ENCODE results near the gene CLEC5A.
"Not testable (repeated sequence)": the region's sequence is repeated elsewhere in the genome, so short reads cannot be mapped to it uniquely, and the experiment has no call there.

Gene CLEC5A

GRCh38 chr7:141928146-141928844, 18.5 kb downstream of the CLEC5A start:
- TF ChIP-seq, protein P1, sequence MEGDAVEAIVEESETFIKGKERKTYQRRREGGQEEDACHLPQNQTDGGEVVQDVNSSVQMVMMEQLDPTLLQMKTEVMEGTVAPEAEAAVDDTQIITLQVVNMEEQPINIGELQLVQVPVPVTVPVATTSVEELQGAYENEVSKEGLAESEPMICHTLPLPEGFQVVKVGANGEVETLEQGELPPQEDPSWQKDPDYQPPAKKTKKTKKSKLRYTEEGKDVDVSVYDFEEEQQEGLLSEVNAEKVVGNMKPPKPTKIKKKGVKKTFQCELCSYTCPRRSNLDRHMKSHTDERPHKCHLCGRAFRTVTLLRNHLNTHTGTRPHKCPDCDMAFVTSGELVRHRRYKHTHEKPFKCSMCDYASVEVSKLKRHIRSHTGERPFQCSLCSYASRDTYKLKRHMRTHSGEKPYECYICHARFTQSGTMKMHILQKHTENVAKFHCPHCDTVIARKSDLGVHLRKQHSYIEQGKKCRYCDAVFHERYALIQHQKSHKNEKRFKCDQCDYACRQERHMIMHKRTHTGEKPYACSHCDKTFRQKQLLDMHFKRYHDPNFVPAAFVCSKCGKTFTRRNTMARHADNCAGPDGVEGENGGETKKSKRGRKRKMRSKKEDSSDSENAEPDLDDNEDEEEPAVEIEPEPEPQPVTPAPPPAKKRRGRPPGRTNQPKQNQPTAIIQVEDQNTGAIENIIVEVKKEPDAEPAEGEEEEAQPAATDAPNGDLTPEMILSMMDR (IDR thresholded peaks at IDR 0.05; ENCODE audit: low read depth, low read length): no peak
- no peak for DNase-seq (ENCODE audit: extremely low read depth, low read depth)

DNA sequence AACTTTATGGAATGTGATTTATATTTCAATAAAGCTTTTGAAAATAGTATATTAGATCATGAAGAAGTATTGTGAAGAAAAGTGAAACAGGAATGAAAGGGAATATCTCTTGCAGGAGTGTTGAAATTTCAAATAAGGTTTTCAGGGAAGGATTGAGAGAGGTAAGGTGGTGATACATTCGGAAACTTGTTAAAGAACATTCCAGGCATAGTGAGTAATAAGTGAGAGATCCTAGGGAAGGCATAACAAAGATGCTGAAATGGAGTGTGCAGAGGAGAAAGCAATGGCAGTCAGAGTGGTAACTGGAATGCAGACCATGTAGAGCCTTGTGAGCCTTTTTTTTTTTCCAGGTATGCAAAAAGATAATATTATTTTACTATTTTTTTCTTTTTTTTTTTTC, 26.5 kb downstream of the CLEC5A start:
- no peak for DNase-seq (ENCODE audit: extremely low read depth, low read depth)
- TF ChIP-seq, protein P1 (IDR thresholded peaks at IDR 0.05; ENCODE audit: low read depth, low read length): no peak

DNA sequence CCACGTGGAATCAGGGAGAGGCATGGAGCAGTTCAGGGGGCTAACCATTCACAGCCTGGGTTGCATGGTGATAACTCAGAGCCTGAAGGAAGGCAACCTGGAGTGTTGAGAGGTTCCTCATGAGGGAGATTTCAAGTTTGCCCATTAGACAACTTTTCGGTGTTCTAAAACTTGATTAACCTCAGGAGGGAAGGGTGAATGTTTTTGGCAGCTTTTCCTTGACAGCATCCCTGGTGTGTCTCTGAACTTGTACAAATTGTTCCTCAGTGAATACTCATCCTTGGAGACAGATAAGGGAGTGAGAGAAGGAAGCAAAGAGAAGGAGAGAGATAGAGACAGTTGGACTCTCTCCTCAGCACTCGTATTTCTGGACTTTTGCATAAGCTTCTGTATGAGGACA, 30.7 kb downstream of the CLEC5A start, which contains the start of gene OR9A4:
OR9A4 (plus strand) TSS at position 301 of the 400 bp plus-strand sequence. CDS start 2,477 bp downstream, outside the sequence.
- DNase-seq (ENCODE audit: extremely low read depth, low read depth): no peak

GRCh38 chr7:141915565-141915964, 31.2 kb downstream of the CLEC5A start:
- DNase-seq (ENCODE audit: extremely low read depth, low read depth): no peak
- TF ChIP-seq, protein P1 (IDR thresholded peaks at IDR 0.05; ENCODE audit: low read depth, low read length): no peak

More for the DNA sequence above, 30.7 kb downstream of the CLEC5A start, which contains the start of gene OR9A4:
- TF ChIP-seq, protein P1 (IDR thresholded peaks at IDR 0.05; ENCODE audit: low read depth, low read length): no peak

DNA sequence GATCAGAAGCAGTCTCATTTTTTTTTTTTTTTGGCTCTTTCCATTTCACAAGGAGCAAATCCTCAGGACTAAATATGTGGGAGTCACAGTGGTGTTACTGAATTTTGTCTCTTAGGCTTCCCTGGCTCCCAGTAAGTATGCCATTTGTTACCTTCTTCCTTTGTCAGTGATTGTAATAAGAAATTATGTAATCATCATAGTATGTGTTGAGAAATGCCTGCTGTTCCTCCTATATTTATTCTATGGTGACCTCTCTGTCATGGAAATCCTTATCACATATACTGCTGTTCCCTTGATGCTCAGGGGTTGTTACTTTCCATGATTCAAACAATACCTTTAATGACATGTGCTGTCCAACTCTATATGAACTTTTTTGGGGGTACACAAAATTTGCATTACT, 35.4 kb downstream of the CLEC5A start:
- TF ChIP-seq, protein P1 (IDR thresholded peaks at IDR 0.05; ENCODE audit: low read depth, low read length): no peak
- DNase-seq (ENCODE audit: extremely low read depth, low read depth): no peak

GRCh38 chr7:141906285-141906684, 40.5 kb downstream of the CLEC5A start:
- DNase-seq (ENCODE audit: extremely low read depth, low read depth): no peak
- TF ChIP-seq, protein P1 (IDR thresholded peaks at IDR 0.05; ENCODE audit: low read depth, low read length): no peak

DNA sequence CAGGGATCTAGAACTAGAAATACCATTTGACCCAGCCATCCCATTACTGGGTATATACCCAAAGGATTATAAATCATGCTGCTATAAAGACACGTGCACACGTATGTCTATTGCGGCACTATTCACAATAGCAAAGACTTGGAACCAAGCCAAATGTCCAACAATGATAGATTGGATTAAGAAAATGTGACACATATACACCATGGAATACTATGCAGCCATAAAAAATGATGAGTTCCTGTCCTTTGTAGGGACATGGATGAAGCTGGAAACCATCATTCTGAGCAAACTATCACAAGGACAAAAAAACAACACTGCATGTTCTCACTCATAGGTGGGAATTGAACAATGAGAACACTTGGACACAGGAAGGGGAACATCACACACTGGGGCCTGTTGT, 47.4 kb downstream of the CLEC5A start:
- DNase-seq (ENCODE audit: extremely low read depth, low read depth): not testable (repeated sequence)

- DNase-seq (ENCODE audit: extremely low read depth, low read depth): no peak
- TF ChIP-seq, protein P1 (IDR thresholded peaks at IDR 0.05; ENCODE audit: low read depth, low read length): no peak
Measured at GRCh38 chr7:141891336-141891735, 55.4 kb downstream of the CLEC5A start.
